ENCODE results near the gene OR10D3. TPM values are rescaled to one million over a fixed set of nuclear protein-coding genes. Genes with fewer than 3 reads are reported as not detected.

The OR10D3 gene
- total RNA-seq, 1 donor from 2014 or later, result not detected

DNA sequence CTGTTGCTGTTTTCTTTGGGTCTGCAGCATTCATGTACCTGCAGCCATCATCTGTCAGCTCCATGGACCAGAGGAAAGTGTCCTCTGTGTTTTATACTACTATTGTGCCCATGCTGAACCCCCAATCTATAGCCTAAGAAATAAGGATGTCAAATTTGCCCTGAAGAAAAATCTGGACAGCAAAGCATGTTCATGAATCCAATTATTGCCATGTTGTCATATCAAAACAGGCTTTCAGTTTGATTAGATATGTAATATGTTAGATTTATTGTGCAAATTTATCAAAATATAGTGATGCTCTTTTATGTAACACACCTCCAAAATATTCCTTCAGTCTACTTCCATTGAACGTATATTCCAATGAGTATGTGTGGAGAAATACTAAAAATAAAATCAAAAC lies 42.3 kb downstream of the OR10D3 start:
- no peak for DNase-seq (ENCODE audit: low spot score, unreplicated experiment)
- Mint-ChIP-seq H3K4me3 (ENCODE audit: low read depth) (no peak overlapping the region), H3K9me3 (ENCODE audit: low read depth) (no peaks in the 10 kb centered on the region), H3K4me1 (ENCODE audit: low read depth) (no peaks in the 10 kb centered on the region), H3K27ac (no peak overlapping the region), H3K36me3 (ENCODE audit: insufficient read depth) (no peaks in the 10 kb centered on the region), H3K27me3 (peaks cover 7% of the 10 kb centered on the region)
- TF ChIP-seq, protein P1, sequence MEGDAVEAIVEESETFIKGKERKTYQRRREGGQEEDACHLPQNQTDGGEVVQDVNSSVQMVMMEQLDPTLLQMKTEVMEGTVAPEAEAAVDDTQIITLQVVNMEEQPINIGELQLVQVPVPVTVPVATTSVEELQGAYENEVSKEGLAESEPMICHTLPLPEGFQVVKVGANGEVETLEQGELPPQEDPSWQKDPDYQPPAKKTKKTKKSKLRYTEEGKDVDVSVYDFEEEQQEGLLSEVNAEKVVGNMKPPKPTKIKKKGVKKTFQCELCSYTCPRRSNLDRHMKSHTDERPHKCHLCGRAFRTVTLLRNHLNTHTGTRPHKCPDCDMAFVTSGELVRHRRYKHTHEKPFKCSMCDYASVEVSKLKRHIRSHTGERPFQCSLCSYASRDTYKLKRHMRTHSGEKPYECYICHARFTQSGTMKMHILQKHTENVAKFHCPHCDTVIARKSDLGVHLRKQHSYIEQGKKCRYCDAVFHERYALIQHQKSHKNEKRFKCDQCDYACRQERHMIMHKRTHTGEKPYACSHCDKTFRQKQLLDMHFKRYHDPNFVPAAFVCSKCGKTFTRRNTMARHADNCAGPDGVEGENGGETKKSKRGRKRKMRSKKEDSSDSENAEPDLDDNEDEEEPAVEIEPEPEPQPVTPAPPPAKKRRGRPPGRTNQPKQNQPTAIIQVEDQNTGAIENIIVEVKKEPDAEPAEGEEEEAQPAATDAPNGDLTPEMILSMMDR (IDR thresholded peaks at IDR 0.05; ENCODE audit: unreplicated experiment), result no peak

DNA sequence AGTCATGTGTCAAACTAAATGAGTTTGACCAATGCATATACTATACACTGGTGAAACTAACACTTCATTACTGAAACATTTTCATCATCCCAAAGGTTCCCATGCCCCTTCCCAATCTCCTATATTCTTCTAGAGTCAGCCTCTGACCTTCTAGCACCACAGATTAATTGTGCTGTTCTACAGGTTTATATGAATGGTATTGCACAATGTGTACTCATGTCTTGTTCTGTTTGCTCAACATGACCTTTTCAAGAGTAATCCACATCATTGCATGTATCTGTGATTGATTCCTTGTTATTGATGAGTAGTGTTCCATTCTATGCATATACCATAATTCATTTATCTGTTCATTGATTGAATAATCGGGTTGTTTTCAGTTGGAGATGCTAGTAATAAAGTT lies 50.2 kb downstream of the OR10D3 start:
- Mint-ChIP-seq H3K27ac (no peak overlapping the region), H3K4me3 (ENCODE audit: low read depth) (no peak overlapping the region), H3K9me3 (ENCODE audit: low read depth) (no peaks in the 10 kb centered on the region), H3K27me3 (no peaks in the 10 kb centered on the region), H3K4me1 (ENCODE audit: low read depth) (peaks cover 3% of the 10 kb centered on the region), H3K36me3 (ENCODE audit: insufficient read depth) (no peaks in the 10 kb centered on the region)
- DNase-seq (ENCODE audit: low spot score, unreplicated experiment), result no peak
- TF ChIP-seq, protein P1 (IDR thresholded peaks at IDR 0.05; ENCODE audit: unreplicated experiment), result no peak

Other genes with a start within 250 kb of the OR10D3 start
- gene OR4D5, start 243.7 kb upstream of the OR10D3 start, total RNA-seq, result 0.53 TPM in 1 of 2 replicates, not detected in the other
- gene OR6T1, start 239.5 kb upstream of the OR10D3 start, total RNA-seq, result not detected in 2 replicates
- not detected in 2 replicates for gene OR10S1, start 205.6 kb upstream of the OR10D3 start, total RNA-seq
- not detected in 2 replicates for gene OR10G6, start 188.2 kb upstream of the OR10D3 start, total RNA-seq
- gene OR10G4, start 170.3 kb upstream of the OR10D3 start, total RNA-seq, result 0.13 TPM in 1 of 2 replicates, not detected in the other
- not detected in 2 replicates for gene OR10G9, start 160.3 kb upstream of the OR10D3 start, total RNA-seq
- not detected in 2 replicates for gene OR10G8, start 156.5 kb upstream of the OR10D3 start, total RNA-seq
- not detected in 2 replicates for gene OR10G7, start 142.0 kb upstream of the OR10D3 start, total RNA-seq
- 20.9 and 22.6 TPM in 2 replicates for gene VWA5A, start 67.9 kb upstream of the OR10D3 start, total RNA-seq
- gene OR8G1, start 57.8 kb downstream of the OR10D3 start, total RNA-seq, result not detected in 2 replicates
- not detected in 2 replicates for gene OR8G5, start 73.0 kb downstream of the OR10D3 start, total RNA-seq
- not detected in 2 replicates for gene OR8D1, start 130.6 kb downstream of the OR10D3 start, total RNA-seq
- not detected in 2 replicates for gene OR8D2, start 136.9 kb downstream of the OR10D3 start, total RNA-seq
- gene OR8B2, start 201.2 kb downstream of the OR10D3 start, total RNA-seq, result not detected in 2 replicates
- gene OR8B3, start 215.7 kb downstream of the OR10D3 start, total RNA-seq, result not detected in 2 replicates
- not detected in 2 replicates for gene OR8B4, start 241.5 kb downstream of the OR10D3 start, total RNA-seq

Measured in progenitor cell of endocrine pancreas (in vitro differentiated cells).